ENCODE measurements around the gene ZNF23.

Gene ZNF23

DNA sequence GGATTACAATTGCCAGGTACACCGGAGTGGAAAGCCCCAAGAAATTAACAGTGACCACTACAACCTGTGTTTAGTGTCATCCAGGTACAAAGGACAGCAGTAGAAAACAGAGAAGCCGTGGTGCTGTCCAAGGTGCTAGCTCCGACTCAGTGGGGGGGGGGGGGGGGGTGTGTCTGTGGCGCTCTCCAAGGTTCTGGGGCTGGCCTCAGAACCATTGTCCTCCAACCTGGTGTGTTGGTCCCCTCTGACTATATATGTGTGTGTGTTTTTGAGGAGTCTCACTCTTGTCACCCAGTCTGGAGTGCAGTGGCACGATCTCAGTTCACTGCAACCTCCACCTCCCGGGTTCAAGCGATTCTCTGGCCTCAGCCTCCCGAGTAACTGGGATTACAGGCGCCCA lies 5.8 kb upstream of the ZNF23 start:
- DNase-seq: no peak

DNA sequence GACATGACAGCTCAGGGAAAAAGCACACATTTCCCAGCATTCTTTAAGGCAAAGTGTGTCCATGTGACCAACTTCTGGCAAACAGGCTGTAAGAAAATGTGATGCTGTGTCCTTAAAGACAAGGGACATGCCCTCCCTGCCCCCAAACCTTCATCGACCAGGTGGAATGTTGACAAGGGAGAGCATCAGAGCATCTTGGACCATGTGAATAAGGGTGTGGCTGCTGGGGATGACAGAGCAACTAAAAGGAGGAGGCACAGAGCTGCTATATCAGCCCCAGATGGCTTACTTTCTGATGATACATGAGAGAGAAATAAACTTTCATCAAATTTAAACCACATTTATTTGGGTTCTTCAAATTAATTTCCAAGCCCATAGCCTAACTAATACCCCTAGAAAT lies 2.2 kb upstream of the ZNF23 start:
- no peak for DNase-seq

DNA sequence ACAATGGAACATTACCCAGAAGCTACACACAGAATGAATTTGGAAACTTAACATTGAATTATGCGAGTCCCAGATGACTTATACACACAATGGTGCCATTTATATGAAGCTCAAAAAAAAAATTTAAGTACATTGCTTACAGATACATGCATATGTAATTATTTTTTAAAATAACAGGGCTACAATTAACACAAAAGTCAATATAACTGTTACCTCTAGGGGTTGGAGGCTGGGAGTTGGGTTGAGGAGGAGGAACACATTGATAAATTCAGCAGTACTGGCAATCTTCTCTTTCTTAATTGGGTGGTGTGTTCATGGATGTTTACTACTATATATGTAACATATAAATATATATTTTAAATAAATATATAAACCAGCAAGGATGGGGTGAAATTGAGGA lies 1.1 kb downstream of the ZNF23 start:
- DNase-seq: no peak

DNA sequence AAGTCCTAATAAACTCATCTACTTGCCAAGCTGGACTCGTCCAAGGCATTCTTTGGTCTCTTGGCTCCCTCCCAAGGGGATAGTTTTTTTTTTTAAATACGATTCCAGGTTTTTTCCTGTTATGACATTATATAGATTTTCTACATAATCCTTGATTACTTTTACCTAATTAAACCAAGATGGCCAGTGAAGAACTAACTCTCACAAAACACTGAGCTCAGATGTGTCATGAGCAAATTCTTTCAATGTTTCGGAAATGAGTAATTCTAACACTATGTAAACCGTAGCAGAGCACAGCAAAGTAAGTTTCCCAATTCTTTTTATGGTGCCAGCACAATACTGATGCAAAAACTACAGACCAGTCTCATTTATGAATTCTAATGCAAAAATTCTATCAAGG lies 1.8 kb downstream of the ZNF23 start:
- no peak for DNase-seq

DNA sequence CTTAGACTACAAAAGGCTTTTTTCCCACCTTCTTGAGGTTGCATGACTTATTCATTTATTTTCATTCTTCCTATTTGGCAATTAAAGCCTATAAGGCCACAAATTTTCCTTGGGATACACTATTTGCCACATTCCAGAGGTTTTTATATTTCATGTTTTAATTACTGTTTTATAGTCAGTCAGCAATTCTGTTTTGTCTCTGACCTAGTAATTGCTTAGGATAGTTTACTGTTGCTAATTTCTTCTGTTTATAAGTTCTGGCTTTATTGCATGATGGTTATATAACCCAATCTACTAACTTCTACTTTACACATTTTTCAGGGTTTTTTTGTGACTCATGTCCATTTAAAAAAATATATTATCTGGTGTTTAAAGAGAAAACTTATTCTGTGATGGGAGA lies 2.5 kb downstream of the ZNF23 start:
- no peak for DNase-seq

DNA sequence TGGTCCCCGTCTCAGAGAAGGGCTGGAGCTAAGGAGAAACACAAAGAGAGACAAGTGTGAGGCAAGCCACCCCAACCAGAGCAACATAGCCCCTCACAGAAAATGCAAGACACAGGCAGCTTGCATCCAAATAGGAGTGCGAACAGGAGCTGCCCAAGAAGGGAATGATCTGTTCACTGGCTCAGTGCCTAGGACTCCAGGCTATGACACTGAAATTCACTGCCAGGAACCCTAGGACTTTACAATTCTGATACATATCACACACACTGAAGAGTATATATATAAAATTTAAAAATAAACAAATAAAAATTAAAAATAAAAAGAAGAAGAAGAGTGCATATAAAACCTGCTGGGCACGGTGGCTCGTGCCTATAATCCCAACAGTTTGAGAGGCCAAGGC lies 5.2 kb downstream of the ZNF23 start:
- DNase-seq: no peak

DNA sequence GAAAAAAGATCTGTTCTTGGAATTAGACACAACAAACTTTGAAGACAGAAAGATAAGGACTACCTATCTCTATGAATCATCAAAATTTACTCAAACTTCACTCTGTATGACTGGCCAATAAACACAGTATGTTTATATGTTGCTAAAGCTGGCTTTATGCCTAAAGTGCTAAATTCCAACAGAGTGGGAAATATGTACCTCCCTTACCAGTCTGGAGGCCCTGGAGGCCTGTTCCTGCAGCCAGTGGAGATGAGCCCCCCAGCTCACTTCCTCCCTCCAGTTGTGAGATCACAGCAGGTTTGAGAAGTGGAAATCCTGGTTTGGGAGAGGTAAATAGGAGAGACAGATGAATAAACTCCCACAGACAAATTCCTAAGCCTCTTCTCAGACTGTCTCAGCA lies 9.0 kb downstream of the ZNF23 start:
- DNase-seq: no peak

DNA sequence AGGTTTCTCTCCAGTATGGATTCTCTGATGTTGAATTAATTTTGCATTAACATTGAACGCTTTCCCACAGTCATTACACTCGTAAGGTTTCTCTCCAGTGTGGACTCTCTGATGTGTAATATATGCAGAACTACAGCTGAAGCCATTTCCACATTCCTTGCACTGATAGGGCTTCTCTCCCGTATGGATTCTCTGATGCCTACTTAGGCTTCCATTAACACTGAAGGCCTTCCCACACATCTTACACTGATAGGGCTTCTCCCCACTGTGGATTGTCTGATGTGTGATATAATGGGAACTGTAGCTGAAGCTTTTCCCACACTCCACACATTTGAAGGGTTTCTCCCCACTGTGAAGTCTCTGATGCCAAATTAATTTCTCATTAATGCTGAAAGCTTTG lies 13.0 kb downstream of the ZNF23 start:
- DNase-seq: no peak

DNA sequence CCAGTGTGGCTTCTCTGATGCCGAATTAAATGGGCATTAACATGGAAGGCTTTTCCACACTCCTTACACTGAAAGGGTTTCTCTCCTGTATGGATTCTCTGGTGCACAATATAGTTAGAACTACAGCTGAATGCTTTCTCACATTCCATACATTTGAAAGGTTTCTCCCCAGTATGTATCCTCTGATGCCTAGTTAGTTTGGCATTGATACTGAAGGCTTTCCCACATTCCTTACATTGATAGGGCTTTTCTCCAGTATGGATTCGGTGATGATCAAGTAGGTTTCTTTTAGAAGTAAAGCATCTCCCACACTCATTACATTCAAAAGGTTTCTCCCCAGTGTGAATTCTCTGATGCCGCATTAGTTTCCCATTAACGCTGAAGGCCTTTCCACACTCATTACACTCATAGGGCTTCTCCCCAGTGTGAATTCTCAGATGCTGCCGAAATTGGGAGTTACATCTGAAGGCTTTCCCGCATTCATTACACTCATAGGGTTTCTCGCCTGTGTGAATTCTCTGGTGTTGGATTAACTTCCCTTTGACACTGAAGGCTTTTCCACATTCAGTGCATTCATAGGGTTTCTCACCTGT lies 13.7 kb downstream of the ZNF23 start:
- DNase-seq: no peak

DNA sequence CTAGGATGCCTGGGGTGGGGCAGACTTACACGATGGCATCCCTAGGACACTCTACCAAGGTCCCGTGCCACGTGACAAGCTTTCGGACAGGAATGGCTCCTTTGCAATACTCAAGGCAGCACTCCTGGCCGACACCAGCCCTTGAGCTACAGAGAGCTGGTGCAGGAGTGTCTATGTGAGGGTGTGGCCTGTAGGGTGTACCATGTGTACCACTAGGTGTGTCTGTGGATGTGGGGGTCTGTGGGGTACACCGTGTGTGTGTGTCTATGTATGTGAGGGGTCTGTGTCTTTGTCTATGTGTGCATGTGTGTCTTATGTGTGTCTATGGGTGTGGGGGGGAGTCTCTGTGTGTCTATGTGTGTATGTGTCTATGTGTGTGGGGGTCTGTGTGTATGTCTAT lies 18.3 kb downstream of the ZNF23 start:
- DNase-seq: no peak

DNA sequence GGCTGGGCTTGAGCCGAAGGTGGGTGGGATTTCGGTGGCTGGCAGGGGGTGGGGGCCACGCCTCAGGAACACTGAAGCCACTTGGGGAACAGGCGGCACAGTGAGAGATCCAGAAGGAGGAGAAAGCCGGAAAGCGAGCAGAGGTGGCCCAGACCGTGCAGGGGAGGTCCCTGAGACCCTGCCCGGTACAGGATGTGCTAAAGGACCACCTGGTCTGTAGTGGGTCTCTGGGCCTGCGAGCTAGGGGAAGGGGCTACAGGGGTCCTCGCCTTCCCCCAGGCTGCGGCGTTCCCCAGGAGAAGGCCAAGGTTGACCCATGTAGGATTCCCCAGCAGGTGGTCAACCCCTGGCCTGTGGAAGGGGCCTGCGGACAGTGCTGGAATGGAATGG lies 20.0 kb downstream of the ZNF23 start, which contains the start of gene TLE7:
Gene TLE7 (minus strand): TSS at position 4 of the 390 bp plus-strand sequence. CDS start 8,730 bp downstream, outside the sequence.
- no peak for DNase-seq

DNA sequence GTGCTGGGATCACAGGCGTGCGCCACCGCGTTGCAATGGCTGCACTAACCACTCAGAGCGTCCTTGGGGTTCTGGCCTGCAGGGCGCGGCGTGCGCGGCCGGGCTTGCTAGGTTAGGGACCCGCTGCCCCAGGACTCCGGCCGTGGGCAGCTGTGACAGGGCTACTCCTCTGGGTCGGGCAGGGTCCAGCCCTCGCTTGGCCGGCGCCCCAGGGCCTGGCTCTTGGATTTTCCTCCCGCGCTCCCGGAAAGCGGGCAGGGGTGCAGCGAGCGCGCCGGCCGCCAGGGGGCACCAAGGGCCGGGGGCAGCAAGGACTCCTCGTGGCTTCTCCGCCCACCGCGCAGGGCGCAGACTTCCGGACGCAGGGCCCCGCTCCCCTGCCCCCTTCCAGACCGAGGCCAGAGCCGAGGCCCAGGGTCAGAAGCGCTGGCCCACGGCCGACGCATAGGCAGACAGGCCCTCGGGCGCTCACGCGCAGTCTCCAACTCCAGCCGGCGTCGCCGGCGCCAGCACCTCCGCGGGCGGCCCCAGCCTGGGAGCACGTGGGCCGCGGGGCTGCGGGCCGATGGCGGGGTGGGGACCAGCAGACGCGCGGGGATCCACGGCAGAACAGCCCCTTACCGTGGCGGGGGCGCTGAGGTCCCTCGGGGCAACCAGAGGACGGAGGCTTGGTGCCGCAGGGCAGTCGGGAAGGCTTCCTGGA lies 20.5 kb downstream of the ZNF23 start:
- DNase-seq: no peak

DNA sequence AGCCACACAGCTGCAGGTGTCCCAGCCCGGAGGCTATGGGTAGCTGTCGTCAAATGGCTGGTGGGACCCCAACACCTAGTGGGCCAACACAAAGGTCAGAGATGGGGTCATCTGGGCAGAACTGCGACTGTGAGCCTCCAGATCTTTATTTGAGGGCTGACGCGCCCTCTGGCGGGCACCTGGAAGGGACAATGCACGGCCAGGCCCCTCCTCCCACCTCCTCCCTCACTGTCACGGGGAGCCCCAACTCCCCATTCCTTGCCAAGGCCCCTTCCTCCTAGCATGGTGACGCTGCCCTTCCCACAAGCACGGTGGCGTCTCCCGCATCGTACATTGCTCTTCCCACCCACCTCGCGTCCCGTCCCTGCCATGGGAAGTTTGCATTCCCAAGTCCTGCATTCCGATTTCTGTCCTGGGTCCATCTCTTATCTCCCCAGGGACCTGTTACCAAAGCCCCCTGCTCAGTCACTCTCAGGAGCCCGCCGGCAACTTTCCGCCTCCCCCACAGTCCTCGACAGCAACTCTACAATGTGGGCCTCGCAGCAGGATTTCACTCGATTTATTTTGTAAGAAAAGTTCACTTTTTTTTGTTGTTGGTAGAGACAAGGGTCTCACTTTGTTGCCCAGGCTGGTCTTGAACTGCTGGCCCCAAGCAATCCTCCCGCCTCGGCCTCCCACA lies 21.2 kb downstream of the ZNF23 start:
- no peak for DNase-seq

DNA sequence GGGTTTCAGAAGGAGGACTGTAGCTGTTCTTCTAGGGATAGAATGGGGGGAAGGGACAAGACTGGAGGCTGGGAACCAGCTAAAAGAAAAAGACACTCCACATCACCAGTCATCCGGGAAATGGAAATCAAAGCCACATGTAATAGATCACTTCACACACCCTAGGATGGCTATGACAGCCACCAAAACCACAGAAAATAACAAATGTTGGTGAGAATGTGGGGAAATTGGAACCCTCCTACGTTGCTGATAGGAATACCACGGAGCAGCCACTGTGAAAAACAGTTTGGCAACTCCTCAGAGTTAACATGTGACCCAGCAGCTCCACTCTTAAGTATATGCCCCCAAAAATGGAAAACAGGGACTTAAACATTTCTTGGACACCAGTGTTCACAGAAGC lies 22.5 kb downstream of the ZNF23 start:
- no peak for DNase-seq

DNA sequence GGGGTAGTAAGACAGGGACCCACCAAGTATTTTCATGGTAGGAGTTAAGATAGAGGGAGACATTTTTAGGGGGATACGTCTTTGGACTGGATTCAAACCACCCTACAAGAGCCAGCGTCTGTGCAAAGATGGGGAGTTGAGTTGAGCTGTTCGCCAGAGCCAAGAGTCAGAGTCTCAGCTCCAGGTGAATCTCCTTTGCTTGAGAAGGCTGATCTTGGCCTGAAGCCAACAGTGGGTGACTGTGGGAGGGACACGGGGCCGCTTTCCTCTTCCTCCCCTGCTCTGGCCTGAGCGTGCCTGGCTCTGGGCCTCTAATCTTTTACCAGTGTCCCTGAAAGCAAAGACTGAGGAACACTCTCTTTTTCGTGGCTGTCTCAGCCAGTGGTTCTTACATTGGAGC lies 25.6 kb downstream of the ZNF23 start:
- DNase-seq: no peak

DNA sequence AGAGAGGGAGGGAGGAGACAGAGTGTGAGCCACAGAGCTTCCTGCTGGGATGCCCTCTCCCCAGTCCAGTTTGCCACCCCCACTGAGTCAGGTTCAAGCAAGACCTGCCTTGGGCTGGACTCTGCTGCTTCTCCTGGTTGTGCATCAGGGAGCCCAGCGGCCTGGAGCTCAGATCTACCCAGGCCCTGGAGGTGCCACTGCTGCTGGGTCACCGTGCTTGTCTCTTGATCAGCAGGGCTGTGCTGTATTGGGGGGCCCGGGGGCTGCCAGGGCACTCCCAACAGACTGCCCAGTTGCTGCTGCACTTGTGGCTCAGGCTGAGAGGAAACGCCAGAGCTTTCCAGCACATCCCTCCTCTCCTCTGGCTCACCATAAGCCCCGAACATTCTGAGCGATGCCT lies 29.1 kb downstream of the ZNF23 start:
- DNase-seq: no peak

DNA sequence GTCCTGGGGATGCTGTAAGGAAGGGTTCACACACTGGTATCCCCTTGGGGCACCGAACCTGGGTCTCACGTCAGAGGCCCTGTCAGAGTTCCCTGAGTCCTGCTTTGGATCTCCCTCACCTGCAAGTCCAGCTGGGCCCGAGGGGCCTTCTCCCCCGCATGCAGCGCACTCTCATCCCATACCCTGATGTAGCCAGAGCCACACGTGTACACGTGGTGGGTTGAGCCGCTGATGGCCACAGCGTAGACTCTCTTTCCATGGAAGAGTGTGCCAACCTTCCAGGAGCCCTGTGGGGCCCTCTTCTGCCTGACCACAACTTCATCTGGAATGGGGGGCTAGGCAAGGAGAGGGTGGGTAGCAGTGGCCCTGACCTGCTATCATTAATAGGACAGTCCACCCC lies 30.1 kb downstream of the ZNF23 start:
- DNase-seq: no peak

DNA sequence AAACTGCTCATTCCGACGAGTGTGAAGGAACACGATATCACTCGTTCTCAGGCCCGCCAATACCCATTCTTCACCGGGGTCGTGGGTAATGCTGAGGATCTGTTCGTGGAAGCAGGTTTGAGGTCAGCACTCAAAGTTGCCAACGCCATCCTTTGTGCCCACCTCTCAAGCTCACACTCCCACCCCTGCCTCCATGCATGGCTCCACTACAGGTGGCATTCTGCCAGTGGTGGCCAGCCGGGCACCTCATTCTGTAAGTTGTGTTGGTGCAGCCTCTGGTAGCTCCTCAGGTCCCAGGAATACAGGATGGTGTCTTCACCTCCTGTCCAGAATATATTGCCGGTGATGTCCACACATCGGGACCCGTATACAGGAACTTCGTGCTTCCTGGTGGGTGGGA lies 30.9 kb downstream of the ZNF23 start:
- DNase-seq: no peak

DNA sequence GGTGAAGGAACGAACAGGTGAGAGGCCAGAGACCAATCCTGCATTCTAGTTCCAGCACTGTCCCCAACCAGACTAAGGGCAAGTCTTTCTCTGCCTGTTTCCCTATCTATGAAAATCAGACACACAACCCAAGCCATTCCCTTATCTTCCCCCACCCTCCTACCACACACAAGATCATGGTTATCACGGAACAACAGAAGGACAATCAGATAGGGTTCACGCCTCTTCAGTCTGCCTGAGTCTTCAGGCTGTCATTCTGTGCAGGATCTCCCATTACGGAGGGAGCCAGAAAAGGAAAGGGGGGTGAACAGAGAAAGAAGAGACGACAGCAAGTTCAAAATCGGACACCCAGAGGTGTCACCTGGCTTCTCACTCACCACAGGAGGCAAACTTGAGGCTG lies 31.3 kb downstream of the ZNF23 start:
- DNase-seq: no peak

DNA sequence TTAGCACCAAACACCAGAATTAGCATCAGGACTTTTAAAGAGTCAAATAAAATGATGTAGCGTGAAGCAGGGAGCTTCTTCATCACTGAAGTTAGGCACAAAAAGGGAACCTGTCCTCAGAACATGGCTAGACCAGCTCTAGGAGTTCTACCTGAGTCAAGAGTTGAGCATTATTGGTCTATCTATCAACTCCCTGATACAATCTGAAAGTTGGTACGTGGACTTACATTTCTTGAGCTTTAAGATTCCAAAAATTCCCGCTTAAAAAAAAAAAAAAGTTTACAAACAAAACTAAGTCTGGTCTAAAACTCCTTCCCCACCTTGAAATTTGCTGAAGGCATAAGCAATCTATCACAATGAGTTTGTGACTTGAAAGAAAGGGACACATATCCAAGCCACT lies 32.5 kb downstream of the ZNF23 start:
- DNase-seq: no peak

DNA sequence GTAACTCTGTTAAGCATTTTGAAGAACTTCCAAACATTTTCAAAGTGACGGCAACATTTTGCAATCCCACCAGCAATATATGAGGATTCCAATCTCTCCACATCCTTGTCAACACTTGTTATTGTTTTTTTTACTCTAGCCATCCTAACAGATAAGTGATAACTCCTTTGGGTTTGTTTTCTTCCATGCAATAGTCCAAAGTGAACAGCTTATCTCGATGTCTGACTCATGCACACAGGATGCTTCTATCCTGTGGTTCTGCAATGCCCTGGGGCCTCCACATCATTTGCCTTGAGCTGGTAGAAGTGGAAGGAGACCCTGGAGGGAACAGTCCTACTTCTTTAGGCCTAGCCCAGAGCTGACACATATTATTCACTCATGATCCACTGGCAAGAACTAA lies 33.2 kb downstream of the ZNF23 start:
- DNase-seq: no peak

DNA sequence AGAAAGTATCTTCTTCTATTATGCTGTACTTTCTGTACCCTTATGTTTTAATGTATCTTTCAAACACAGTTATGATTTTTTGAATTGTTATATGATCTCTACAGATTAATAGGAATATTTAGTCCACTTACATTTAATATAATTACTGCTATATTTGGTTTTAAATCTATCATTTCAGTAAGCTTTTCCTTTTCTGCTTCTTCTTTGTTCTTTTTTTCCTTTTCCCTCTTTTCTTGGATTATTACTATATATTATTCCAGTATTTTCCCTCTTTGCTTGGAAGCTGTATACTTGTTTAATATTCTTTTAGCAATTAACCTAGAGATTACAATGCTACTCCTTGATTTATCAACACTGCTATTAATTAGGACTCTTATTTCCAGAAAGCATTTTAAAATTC lies 33.7 kb downstream of the ZNF23 start:
- no peak for DNase-seq

DNA sequence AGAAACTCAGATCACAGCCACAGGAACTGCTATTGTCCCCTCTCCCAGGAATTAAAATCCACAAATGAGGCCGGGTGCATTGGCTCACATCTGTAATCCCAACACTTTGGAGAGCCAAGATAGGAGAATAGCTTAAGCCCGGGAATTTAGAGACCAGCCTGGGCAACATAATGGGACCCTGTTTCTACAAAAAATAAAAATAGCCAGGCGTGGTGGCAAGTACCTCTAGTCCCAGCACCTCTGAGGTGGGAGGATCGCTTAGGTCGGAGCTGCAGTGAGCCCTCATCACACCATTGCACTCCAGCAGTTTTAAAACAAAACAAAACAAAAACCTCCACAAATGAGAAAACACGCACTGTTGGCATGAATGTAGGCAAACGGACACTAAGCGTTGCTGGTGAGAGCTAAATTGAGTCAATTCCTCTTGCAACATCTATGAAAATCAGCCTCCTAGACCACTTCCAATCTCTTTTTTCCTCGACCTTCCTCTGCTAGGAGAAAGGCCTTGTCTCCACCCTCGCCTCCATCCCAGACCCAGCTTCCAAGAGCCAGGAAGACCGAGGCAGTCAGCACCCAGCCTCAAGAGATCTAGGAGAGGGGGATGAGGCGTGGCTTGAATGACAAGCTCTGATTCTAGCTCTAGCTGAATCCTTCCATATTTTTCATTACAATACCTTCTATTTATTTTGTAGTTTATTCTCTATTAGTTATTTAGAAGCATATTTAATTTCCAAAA lies 35.0 kb downstream of the ZNF23 start:
- no peak for DNase-seq

Measured in DMS79 (cell line).